ENCODE data around the gene BEAN1.

DNA sequence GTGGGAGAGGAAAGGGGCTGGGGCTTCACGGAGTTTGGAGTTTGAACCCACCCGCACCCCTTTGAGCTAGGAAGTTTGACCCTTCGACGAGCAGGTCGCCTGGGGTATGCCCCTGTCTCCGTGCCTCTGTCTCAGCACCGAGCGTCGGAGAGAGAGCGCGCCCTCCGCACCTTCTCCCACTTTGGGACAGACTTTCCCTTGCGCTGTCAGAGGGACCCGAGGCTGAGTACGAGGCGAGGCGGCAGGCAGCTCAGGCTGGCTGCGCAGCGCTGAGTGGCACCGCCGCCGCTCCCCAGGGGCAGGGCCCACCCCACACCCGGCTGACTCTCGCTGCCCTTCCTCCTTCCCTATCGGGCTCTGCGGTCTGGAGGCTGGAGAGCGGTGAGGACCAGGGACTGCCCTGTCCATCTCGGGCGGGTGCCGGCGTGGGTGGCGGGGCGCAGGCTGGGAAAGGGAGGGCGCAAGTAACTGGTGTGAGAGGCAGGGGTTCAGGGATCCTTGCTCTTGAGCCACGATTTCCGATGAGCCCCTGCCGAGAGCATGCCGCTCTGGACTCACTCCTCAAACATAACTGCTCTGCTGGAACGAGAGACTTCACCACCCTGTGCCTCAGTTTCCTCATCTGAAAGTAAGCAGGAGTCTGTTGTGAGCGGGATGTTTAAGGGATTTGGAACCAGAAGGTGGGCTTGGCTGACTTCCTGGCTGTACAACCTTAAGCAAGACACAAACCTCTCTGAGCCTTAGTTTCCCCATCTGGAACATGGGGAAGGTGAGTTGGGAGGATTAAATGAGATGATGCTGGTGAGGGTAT lies 981 bp downstream of the BEAN1 start:
- TF ChIP-seq, protein P1, sequence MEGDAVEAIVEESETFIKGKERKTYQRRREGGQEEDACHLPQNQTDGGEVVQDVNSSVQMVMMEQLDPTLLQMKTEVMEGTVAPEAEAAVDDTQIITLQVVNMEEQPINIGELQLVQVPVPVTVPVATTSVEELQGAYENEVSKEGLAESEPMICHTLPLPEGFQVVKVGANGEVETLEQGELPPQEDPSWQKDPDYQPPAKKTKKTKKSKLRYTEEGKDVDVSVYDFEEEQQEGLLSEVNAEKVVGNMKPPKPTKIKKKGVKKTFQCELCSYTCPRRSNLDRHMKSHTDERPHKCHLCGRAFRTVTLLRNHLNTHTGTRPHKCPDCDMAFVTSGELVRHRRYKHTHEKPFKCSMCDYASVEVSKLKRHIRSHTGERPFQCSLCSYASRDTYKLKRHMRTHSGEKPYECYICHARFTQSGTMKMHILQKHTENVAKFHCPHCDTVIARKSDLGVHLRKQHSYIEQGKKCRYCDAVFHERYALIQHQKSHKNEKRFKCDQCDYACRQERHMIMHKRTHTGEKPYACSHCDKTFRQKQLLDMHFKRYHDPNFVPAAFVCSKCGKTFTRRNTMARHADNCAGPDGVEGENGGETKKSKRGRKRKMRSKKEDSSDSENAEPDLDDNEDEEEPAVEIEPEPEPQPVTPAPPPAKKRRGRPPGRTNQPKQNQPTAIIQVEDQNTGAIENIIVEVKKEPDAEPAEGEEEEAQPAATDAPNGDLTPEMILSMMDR (conservative IDR thresholded peaks at IDR 0.05) = no peak
- TF ChIP-seq EZH2 (IDR thresholded peaks at IDR 0.05; ENCODE audit: low read depth) = no peak

Data from PC-9 (cell line).